ENCODE data around the gene COLQ.

GRCh38 chr3:15535732-15536131 is 14.2 kb upstream of the COLQ start:
- no peak for TF ChIP-seq CTCF (IDR thresholded peaks at IDR 0.05; ENCODE audit: borderline replicate concordance, extremely low read depth, low read length, poor library complexity, severe bottlenecking)
- no peak for TF ChIP-seq EZH2 (IDR thresholded peaks at IDR 0.05; ENCODE audit: borderline replicate concordance, low read depth, low read length, severe bottlenecking)
